GM11168 (cell line): ENCODE results near the gene DOCK9.

Experiments
- in situ Hi-C: fragments of 300-500 bp; cut with MboI; formaldehyde crosslinking; loops from one replicate; pipeline ENCODE4 v1.12.0; 2022; ENCODE audit warnings: low sequenced_read_pairs; ENCODE audit not compliant: unreplicated experiment

DOCK9 gene

DNA sequence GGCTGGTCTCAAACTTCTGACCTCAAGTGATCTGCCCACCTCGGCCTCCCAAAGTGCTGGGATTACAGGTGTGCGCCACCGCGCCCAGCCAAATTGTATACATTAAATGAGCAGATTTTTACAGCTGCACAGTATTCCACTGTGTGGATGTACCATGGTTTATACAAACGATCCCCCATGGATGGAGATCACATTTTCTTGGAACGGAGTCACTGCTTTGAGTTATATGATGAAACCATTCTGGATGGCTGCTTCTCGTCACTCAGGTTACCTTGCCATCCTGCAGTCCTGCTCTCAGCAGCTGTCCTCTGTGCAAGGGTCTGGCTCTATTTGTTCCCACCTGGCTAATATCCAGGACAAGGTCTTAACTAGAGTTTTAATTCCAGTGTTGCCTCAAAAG lies 186.3 kb downstream of the DOCK9 start:
- in situ Hi-C loops, result no loop called here

GRCh38 chr13:98787996-98788395 lies 189.9 kb downstream of the DOCK9 start:
- in situ Hi-C loops, result no loop called here

DNA sequence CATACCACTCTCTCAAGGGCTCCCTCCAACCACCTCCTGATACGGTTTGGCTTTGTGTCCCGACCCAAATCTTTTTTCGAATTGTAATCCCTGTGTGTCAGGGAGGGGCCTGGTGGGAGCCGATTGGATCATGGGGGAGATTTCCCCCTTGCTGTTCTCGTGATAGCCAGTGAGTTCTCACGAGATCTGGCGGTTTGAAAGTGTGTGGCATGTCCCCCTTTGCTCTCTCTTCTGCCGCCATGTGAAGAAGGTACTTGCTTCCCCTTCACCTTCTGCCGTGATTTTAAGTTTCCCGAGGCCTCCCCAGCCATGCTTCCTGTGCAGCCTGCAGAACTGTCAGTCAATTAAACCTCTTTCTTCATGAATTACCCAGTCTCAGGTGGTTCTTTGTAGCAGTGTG lies 190.7 kb downstream of the DOCK9 start:
- in situ Hi-C loops, result no loop called here

DNA sequence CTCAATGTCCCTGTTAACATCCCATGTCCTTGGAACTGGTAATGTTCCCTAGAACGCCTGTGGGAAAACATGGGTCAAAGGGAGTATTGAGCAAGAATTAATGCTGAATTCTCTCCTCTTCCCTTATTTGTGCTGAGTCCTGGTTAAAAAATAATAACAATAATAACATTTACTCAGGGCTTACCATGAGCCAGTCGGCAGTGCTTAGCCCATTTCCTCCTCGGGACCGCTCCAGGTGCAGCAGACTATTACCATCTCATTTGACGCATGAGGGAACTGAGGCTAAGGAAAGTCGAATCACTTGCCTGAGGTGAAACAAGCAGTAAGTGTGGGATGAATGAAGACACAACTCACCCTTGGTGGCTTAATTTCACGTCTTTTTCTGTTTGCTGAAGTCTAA lies 191.8 kb downstream of the DOCK9 start:
- in situ Hi-C loops, result no loop called here

DNA sequence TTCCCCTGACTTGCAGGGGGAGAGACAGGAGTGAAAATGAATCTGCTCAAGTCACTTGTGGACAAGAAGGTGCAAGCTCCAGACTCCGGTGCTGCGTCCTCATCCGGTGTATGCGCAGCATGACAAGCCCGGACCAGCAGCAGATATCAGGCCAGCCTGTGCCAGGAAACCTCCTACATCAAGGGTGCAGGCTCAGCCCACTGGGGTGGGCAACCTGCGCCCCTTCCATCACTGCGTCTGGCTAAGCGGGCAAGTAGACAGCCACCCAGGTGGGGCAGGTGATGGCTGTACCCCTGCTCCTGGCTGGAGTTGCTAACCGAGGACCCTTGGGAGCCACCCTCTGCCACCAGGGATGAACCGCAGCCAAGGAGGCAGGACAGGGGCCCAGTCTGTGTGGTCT lies 192.5 kb downstream of the DOCK9 start:
- in situ Hi-C loops, result no loop called here

DNA sequence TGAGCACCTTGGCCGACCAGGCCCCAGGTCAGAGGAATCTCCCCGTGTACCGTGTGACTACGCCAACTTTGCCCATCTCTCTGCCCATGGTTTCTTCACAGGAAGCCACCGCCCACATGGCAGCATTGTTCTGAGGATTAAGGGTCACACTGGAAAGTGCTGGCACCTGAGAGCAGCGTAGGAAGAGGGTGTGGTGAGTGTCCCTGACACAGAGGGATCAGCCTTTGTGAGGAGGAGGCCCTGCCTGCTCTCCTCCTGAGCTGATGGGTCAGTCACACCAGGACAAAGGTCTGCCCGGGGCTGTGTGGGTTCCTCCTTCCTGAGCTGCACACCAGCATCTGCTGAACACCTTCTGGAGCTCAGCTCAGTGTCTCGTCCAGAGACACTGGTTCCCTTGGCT lies 193.2 kb downstream of the DOCK9 start:
- in situ Hi-C loops, result no loop called here

DNA sequence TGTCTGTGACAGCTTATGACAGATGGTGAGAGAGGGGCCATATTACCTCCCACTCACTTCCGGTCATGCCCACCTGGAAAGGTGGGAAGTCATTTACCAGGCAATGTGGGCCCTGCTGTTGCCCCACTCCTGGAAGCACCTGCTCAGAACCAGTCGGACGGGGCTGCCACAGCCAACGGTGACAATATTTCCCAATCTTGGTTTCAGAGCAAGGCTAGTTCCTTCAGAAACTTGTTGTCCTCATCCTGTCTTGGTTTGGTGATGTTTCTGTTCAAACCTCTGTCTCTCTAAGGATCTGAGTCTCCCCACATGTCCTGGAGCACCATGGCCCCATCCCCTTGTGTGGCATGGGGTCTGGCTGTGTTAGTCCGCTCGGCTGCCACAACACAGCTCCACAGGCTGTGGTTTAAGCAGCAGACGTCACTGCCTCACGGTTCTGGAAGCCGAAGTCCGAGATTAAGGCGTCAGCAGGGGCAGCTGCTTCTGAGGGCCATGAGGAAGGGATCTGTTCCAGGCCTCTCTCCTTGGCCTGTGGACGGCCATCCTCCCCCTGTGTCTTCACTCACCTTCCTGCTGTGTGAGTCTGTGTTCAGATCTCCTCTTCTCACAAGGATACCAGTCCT lies 193.9 kb downstream of the DOCK9 start:
- in situ Hi-C loops, result no loop called here

DNA sequence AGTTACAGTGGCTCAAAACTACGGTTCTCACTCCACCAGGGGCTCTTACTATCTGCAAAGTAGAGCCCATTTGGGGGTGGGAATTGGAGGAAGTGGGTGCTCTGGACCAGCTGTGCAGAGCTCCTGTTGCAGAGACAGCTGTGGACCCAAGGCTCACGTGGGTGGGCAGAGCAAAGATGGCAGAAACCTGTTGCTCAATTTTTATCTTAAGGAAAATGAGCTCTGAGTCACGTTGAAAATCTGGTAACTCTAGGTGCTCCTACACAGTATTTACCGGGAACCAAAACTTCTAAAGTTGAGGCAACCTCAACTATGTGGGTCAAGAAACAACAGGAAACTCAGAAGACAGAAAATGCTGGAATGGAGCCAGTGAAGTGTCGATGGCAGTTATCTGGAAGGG lies 195.2 kb downstream of the DOCK9 start:
- in situ Hi-C loops, result no loop called here

DNA sequence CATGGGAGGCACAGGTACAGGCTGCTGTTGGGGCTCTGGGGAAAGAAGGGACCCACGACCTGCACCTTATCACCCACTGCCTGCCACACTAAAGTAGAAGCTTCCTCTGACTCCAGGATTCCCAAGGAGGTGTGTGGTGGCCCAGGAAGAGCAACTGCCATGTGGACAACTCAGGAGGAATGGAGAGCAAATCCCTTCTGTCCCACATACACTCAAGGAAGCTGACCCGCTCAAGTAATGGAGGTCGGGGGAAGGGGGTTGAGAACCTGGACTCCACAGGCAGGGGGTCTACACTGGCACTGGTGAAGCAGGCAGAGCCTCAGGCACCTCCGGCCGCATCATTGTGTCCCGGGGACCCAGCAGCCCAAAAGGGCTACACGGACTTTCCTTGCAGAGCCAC lies 196.0 kb downstream of the DOCK9 start:
- in situ Hi-C loops, result no loop called here

- in situ Hi-C loops, result no loop called here
These were observed 196.4 kb downstream of the DOCK9 start for GRCh38 chr13:98781470-98781869.

DNA sequence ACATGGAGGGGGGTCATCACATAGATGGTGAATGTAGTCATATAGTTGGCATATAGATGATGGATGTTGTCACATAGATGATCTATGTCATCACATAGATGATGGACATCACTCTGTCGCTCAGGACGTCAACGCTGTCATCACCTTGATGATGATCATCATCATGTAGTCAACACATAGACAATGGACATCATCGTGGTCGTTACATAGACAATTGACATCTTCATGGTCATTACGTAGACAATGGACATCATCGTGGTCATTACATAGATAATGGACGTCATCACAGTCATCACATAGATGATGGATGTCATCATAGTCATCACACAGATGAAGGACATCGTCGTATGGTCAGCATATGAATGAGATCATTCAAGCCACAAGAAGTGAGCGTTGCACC lies 196.8 kb downstream of the DOCK9 start:
- in situ Hi-C loops, result no loop called here

- in situ Hi-C loops, result no loop called here
These were observed 197.4 kb downstream of the DOCK9 start for GRCh38 chr13:98780451-98780850.

DNA sequence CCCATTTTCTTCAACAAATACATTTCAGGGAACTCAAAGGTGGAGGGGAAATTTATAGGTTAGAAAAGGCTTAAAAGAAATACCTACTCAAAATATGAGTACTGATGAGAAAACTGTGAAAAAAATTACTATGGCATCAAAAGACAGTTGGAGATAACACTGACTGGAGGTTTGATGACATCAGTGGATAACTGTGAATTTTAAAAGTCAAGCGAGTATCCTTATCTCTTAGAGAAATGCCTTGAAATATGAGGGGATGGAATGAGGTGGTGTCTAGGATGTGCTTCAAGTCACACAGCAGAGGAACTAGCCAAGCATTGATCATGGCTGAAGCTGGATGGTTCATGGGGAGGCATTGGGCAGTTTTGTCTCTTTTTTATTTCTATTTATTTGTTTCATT lies 198.2 kb downstream of the DOCK9 start:
- in situ Hi-C loops, result no loop called here

DNA sequence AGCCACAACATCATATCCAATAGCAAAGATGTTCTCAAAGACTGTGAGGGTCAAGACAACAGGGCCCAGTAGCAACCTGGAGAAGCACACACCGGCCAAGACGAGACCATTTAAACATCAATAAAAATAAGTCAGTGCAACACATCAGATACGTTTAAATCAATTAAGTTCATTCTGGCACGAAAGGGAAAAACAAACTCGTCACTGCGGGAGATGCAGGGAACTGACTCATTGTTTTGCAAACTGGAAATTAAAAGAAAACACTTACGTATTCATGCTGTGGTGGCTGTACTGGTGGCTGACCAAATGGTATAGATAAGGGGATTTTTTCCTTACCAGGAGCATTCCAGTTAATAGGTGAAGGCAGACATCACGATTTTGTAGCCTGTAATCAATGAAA lies 199.1 kb downstream of the DOCK9 start:
- in situ Hi-C loops, result no loop called here

DNA sequence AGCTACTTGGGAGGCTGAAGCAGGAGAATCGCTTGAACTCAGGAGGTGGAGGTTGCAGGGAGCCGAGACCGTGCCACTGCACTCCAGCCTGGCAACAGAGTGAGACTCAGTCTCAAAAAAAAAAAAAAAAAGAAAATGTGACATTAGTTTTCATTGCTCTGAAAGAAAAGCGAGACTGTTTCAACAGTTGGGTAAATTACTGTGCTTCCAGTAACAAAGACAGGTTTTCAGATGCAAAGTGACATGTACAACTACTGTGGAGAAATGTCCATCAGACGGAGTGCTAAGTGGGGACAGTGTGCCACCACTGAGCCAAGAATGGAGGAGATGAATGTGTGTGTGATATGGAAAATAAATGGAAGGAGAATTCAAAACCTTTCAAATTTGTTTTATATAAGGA lies 201.2 kb downstream of the DOCK9 start:
- in situ Hi-C loops, result no loop called here

- in situ Hi-C loops, result no loop called here
These were observed 201.8 kb downstream of the DOCK9 start for GRCh38 chr13:98775844-98776598.

DNA sequence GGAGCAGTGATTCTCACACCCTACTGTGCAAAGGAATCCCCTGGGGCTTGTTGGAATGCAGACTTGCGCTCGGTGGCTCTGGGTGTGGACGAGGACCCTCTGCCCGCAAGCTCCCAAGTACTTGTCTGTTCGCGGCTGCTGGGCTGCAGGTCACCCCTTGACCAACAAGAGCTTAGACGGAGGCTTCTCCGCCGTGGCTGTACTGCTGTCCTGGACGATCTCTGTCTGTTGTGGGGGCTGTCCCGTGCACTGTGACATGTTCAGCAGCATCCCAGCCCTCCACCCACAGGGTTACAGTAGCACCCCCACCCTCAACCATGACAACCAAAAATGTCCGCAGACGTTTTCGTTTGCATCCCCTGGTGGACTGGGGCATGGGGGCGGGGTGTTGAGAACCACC lies 202.5 kb downstream of the DOCK9 start:
- in situ Hi-C loops, result no loop called here

GRCh38 chr13:98774776-98775175 lies 203.1 kb downstream of the DOCK9 start:
- in situ Hi-C loops, result no loop called here

DNA sequence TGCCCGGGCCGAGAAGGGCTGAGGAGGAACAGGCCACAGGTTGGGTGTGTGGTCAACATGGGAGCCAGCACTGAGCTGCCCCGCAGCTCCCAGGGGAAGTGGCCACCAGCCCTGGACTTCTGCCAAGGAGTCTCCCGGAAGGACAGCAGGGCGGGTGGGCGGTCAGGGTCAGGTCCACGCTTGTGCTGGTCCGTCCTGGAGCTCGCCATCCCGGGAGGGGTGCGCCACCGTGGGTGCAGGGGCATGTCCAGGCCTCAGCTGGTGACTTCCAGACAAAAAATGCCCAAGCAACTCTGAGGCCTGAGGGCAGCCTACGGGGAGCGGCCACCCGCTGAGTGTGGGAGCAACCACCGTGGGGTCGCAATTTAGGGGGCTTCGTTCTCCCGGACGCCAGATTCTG lies 203.9 kb downstream of the DOCK9 start:
- in situ Hi-C loops, result no loop called here

- in situ Hi-C loops, result no loop called here
These were observed 204.9 kb downstream of the DOCK9 start for GRCh38 chr13:98772794-98773452.

DNA sequence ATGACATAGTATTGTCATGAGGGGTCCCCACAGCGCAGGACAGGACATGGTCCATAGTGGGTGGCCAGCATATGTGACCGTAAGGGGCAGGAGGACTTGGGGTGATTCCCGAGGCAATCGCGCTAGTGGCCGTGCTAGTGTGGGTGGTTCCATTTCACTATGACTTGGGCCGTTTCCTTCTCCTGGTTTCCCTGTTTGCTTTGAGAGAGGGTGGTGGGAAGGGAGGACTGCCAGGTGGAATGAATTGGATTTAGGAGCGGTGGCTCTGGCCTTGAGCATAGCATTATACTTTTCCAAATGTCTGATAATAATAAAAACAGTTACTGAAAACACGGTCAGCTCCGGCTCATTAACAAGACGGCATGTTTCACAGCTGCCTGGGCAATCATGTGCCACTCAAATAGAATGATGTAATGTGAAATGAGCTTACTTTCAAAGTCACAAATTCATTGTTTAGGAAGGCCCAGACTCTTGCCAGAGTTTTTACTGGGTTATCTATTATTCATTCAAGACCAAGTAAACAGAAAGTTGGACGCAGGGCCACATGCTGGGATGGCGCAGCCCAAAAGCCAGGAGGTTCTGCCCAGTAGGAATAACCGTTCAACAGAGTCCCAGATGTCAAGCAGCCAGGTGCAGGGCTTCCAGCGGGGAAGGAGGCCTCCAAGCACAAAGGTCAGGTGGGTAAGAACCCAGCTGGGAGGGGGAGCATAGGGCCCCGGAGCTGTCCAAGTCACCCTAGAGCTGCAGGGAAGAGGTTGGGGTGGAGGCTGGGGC lies 205.8 kb downstream of the DOCK9 start:
- in situ Hi-C loops, result no loop called here
